Testis (tissue), 2 donors: Measurements from ENCODE around the gene TNFAIP8.

Experiments
- POLR2A ChIP-seq: fragments of 450-650 bp; IDR thresholded peaks from one replicate; pipeline ENCODE4 v1.6.1; 2017; ENCODE audit warnings: antibody characterized with exemption, mild to moderate bottlenecking, moderate library complexity
- TF ChIP-seq, protein P1 (sequence below), 3 experiments: fragments of 450-650 bp in 2 of 3; fragments of 200-600 bp in 1 of 3; sonication (generic) in 1 of 3; IDR thresholded peaks; one replicate each; pipeline ENCODE4 v1.5.1; 2016 to 2019; ENCODE audit warnings: antibody characterized with exemption in 3 of 3, mild to moderate bottlenecking in 2 of 3, moderate library complexity in 1 of 3

GRCh38 chr5:119346394-119346793, 9.4 kb upstream of the TNFAIP8 start:
- TF ChIP-seq, protein P1, sequence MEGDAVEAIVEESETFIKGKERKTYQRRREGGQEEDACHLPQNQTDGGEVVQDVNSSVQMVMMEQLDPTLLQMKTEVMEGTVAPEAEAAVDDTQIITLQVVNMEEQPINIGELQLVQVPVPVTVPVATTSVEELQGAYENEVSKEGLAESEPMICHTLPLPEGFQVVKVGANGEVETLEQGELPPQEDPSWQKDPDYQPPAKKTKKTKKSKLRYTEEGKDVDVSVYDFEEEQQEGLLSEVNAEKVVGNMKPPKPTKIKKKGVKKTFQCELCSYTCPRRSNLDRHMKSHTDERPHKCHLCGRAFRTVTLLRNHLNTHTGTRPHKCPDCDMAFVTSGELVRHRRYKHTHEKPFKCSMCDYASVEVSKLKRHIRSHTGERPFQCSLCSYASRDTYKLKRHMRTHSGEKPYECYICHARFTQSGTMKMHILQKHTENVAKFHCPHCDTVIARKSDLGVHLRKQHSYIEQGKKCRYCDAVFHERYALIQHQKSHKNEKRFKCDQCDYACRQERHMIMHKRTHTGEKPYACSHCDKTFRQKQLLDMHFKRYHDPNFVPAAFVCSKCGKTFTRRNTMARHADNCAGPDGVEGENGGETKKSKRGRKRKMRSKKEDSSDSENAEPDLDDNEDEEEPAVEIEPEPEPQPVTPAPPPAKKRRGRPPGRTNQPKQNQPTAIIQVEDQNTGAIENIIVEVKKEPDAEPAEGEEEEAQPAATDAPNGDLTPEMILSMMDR (IDR thresholded peaks at IDR 0.05) = no peak
- no peak for TF ChIP-seq POLR2A
